Neural cell (in vitro differentiated cells): ENCODE results near the gene RAB27B. TPM values are rescaled to one million over a fixed set of nuclear protein-coding genes. Genes with fewer than 3 reads are reported as not detected.

Experiments used
- H2AFZ ChIP-seq: fragments of 200-600, 300-800 bp; sonication (generic), shearing (Covaris generic); 2 replicates; pipeline ENCODE4 v1.6.0; 2014; ENCODE audit warnings: low read depth, mild to moderate bottlenecking, antibody characterized with exemption, low read length, moderate library complexity
- H3F3A ChIP-seq: fragments of 200-600 bp; shearing (Covaris generic); 2 replicates; pipeline ENCODE4 v1.6.1; 2016; ENCODE audit warnings: mild to moderate bottlenecking, moderate library complexity, mixed read lengths, antibody characterized with exemption, low read length; ENCODE audit not compliant: insufficient read depth, poor library complexity, severe bottlenecking
- H3K27ac ChIP-seq: fragments of 200-600, 300-800 bp; sonication (generic), shearing (Covaris generic); 2 replicates; pipeline ENCODE4 v1.5.1; 2014; ENCODE audit warnings: mild to moderate bottlenecking, low read length, moderate library complexity
- H3K27me3 ChIP-seq: fragments of 300-800, 200-600 bp; sonication (generic), shearing (Covaris generic); 2 replicates; pipeline ENCODE4 v1.6.0; 2014; ENCODE audit warnings: mild to moderate bottlenecking, low read depth, low read length, moderate library complexity; ENCODE audit not compliant: insufficient read depth
- H3K36me3 ChIP-seq: fragments of 300-800, 200-600 bp; sonication (generic), shearing (Covaris generic); 2 replicates; pipeline ENCODE4 v1.5.1; 2014; ENCODE audit warnings: mild to moderate bottlenecking, antibody characterized with exemption, low read length, moderate library complexity; ENCODE audit not compliant: insufficient read depth
- H3K4me2 ChIP-seq: fragments of 300-800, 200-600 bp; sonication (generic), shearing (Covaris generic); 2 replicates; pipeline ENCODE4 v1.6.0; 2014; ENCODE audit warnings: mild to moderate bottlenecking, low read length
- H3K4me3 ChIP-seq: fragments of 300-800, 200-600 bp; sonication (generic), shearing (Covaris generic); 2 replicates; pipeline ENCODE4 v1.5.1; 2014; ENCODE audit warnings: mild to moderate bottlenecking, low read length, moderate library complexity
- H3K79me2 ChIP-seq: fragments of 200-600 bp; shearing (Covaris generic); replicated peaks from 2 replicates; pipeline ENCODE4 v1.6.0; 2014; ENCODE audit warnings: mild to moderate bottlenecking, low read length, moderate library complexity; ENCODE audit not compliant: insufficient read depth
- H3K9ac ChIP-seq: fragments of 300-800, 200-600 bp; sonication (generic), shearing (Covaris generic); 2 replicates; pipeline ENCODE4 v1.6.1; 2016; ENCODE audit warnings: mild to moderate bottlenecking, low read length, mixed read lengths
- H3K9me2 ChIP-seq: fragments of 200-600 bp; shearing (Covaris generic); 2 replicates; pipeline ENCODE4 v1.6.1; 2016; ENCODE audit warnings: mild to moderate bottlenecking, low read length, mixed read lengths; ENCODE audit not compliant: insufficient read depth
- H3K9me3 ChIP-seq: fragments of 200-600, 300-800 bp; sonication (generic), shearing (Covaris generic); 2 replicates; pipeline ENCODE4 v1.6.1; 2016; ENCODE audit warnings: mild to moderate bottlenecking, mixed run types, low read length, moderate library complexity, mixed read lengths
- H4K20me1 ChIP-seq: fragments of 200-600 bp; shearing (Covaris generic); 2 replicates; pipeline ENCODE4 v1.6.1; 2016; ENCODE audit warnings: mild to moderate bottlenecking, mixed run types; ENCODE audit not compliant: insufficient read depth
- EP300 ChIP-seq: fragments of 450-650 bp; conservative IDR thresholded peaks from 2 replicates; pipeline ENCODE4 v1.6.1; 2014; ENCODE audit warnings: antibody characterized with exemption, mild to moderate bottlenecking, moderate library complexity; ENCODE audit not compliant: poor library complexity, severe bottlenecking
- EZH2 ChIP-seq: fragments of 200-600, 300-800 bp; shearing (Covaris generic), sonication (generic); IDR thresholded peaks from 2 replicates; pipeline ENCODE4 v1.6.1; 2014; ENCODE audit warnings: antibody characterized with exemption, low read length, borderline replicate concordance, mild to moderate bottlenecking; ENCODE audit not compliant: insufficient read depth, poor library complexity, severe bottlenecking
- MXI1 ChIP-seq: fragments of 450-650 bp; conservative IDR thresholded peaks from 2 replicates; pipeline ENCODE4 v1.6.1; 2014; ENCODE audit warnings: antibody characterized with exemption, mild to moderate bottlenecking; ENCODE audit not compliant: poor library complexity, severe bottlenecking
- POLR2AphosphoS5 ChIP-seq: IDR thresholded peaks from 2 replicates; pipeline ENCODE4 v1.6.1; 2012
- RAD21 ChIP-seq: fragments of 450-650 bp; conservative IDR thresholded peaks from 2 replicates; pipeline ENCODE4 v1.6.1; 2014; ENCODE audit warnings: antibody characterized with exemption, mild to moderate bottlenecking, moderate library complexity
- SMC3 ChIP-seq: fragments of 450-650 bp; conservative IDR thresholded peaks from 2 replicates; pipeline ENCODE4 v1.6.1; 2014; ENCODE audit warnings: antibody characterized with exemption, mild to moderate bottlenecking, moderate library complexity; ENCODE audit not compliant: poor library complexity
- TAF1 ChIP-seq: IDR thresholded peaks from 2 replicates; pipeline ENCODE4 v1.6.1; 2012; ENCODE audit warnings: low read depth
- polyA plus RNA-seq: library from polyadenylated mRNA; depleted of rRNA; stranded (reverse); fragments of >200 nt; gene quantifications from 2 replicates; pipeline ENCODE4 v1.2.3, GENCODE V29; 2014
- TF ChIP-seq, protein P1 (sequence below): fragments of 450-650 bp; IDR thresholded peaks from 2 replicates; pipeline ENCODE4 v1.5.1; 2014; ENCODE audit warnings: antibody characterized with exemption, mild to moderate bottlenecking, moderate library complexity; ENCODE audit not compliant: poor library complexity, severe bottlenecking
- TF ChIP-seq, protein P2 (sequence below): IDR thresholded peaks from 2 replicates; pipeline ENCODE4 v1.6.1; 2012; ENCODE audit warnings: borderline replicate concordance

The RAB27B gene
- polyA plus RNA-seq, 1 donor from 2014 or later = 37.3 TPM

- Histone ChIP-seq H4K20me1 (no peaks in the 10 kb centered on the region), H3K27ac (no peak overlapping the region), H3K9ac (no peak overlapping the region), H3K4me3 (no peak overlapping the region), H3K9me2 (no peaks in the 10 kb centered on the region), H3F3A (no peaks in the 10 kb centered on the region), H3K27me3 (no peaks in the 10 kb centered on the region), H2AFZ (no peak overlapping the region), H3K9me3 (no peaks in the 10 kb centered on the region), H3K79me2 (no peaks in the 10 kb centered on the region), H3K36me3 (no peaks in the 10 kb centered on the region), H3K4me2 (no peak overlapping the region)
- TF ChIP-seq EP300 (no peak), SMC3 (no peak), TAF1 (no peak), EZH2 (no peak), POLR2AphosphoS5 (no peak), MXI1 (no peak), RAD21 (no peak)
- TF ChIP-seq, protein P1, sequence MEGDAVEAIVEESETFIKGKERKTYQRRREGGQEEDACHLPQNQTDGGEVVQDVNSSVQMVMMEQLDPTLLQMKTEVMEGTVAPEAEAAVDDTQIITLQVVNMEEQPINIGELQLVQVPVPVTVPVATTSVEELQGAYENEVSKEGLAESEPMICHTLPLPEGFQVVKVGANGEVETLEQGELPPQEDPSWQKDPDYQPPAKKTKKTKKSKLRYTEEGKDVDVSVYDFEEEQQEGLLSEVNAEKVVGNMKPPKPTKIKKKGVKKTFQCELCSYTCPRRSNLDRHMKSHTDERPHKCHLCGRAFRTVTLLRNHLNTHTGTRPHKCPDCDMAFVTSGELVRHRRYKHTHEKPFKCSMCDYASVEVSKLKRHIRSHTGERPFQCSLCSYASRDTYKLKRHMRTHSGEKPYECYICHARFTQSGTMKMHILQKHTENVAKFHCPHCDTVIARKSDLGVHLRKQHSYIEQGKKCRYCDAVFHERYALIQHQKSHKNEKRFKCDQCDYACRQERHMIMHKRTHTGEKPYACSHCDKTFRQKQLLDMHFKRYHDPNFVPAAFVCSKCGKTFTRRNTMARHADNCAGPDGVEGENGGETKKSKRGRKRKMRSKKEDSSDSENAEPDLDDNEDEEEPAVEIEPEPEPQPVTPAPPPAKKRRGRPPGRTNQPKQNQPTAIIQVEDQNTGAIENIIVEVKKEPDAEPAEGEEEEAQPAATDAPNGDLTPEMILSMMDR = no peak
- TF ChIP-seq, protein P2, sequence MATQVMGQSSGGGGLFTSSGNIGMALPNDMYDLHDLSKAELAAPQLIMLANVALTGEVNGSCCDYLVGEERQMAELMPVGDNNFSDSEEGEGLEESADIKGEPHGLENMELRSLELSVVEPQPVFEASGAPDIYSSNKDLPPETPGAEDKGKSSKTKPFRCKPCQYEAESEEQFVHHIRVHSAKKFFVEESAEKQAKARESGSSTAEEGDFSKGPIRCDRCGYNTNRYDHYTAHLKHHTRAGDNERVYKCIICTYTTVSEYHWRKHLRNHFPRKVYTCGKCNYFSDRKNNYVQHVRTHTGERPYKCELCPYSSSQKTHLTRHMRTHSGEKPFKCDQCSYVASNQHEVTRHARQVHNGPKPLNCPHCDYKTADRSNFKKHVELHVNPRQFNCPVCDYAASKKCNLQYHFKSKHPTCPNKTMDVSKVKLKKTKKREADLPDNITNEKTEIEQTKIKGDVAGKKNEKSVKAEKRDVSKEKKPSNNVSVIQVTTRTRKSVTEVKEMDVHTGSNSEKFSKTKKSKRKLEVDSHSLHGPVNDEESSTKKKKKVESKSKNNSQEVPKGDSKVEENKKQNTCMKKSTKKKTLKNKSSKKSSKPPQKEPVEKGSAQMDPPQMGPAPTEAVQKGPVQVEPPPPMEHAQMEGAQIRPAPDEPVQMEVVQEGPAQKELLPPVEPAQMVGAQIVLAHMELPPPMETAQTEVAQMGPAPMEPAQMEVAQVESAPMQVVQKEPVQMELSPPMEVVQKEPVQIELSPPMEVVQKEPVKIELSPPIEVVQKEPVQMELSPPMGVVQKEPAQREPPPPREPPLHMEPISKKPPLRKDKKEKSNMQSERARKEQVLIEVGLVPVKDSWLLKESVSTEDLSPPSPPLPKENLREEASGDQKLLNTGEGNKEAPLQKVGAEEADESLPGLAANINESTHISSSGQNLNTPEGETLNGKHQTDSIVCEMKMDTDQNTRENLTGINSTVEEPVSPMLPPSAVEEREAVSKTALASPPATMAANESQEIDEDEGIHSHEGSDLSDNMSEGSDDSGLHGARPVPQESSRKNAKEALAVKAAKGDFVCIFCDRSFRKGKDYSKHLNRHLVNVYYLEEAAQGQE = no peak
These were observed 53.0 kb downstream of the RAB27B start for GRCh38 chr18:54881229-54881768.

DNA sequence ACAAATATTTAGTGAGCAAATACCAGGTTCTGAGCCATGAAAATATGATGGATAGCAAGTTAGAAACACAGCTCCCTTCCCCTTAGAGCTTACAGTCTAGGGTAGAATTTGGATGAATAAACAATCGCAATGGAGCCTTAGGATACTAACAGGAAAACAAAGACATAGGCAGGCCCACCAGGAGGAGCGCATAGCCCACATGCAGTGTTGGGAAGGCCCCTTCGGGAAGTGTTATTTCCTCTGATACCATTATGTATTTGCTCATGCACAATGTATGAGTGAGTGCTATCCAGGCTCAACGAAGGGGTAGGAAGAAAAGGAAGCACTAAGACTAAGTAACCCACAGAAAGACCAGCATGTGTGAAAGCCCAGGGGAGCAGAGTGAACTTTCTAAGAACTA, 54.0 kb downstream of the RAB27B start:
- Histone ChIP-seq H3K9me3 (no peaks in the 10 kb centered on the region), H3K79me2 (no peaks in the 10 kb centered on the region), H3K9me2 (no peaks in the 10 kb centered on the region), H3F3A (no peaks in the 10 kb centered on the region), H2AFZ (no peak overlapping the region), H3K27ac (no peak overlapping the region), H3K4me2 (no peak overlapping the region), H3K4me3 (no peak overlapping the region), H3K27me3 (no peaks in the 10 kb centered on the region), H4K20me1 (no peaks in the 10 kb centered on the region), H3K36me3 (no peaks in the 10 kb centered on the region), H3K9ac (no peak overlapping the region)
- TF ChIP-seq, protein P2 = no peak
- TF ChIP-seq MXI1 (no peak), TAF1 (no peak), EP300 (no peak), RAD21 (no peak), SMC3 (no peak), POLR2AphosphoS5 (no peak), EZH2 (no peak)
- TF ChIP-seq, protein P1 = no peak
